ENCODE results near the gene ITPR2. TPM values are rescaled to one million over a fixed set of nuclear protein-coding genes. Genes with fewer than 3 reads are reported as not detected.

Gene ITPR2
- polyA plus RNA-seq, 1 of the 3 experiments (the other 2 are of a cell fraction): 2.3 TPM

DNA sequence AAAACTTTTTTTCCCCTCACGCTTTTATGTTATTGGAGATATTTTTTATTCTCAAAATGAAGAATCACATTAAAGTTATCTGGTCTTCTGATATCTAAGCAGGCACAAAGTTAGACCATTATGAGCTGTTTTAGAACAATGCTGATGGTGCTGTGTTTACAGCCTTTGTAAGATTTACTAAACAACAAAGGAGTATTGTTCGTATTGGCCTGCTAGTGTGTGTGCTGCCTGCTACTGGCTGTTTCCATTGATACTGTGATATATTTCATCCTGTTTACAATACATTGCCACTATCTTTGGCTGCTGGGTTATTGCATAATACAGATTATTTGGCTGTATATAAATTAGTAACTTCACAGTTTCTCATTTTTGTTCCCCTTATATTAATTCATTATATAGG is 220.8 kb downstream of the ITPR2 start:
- TF ChIP-seq MXI1 (IDR thresholded peaks at IDR 0.05; ENCODE audit: low read depth, low read length): no peak
- Histone ChIP-seq H3K9me3 (no peaks in the 10 kb centered on the region), H3K9ac (no peak overlapping the region), H2AFZ (ENCODE audit: low read depth) (no peak overlapping the region), H3K36me3 (replicated peaks in 1 of 2; ENCODE audit: control insufficient read depth in 1 of 2, insufficient read depth in 2 of 2, low read length in 1 of 2) (no peaks in the 10 kb centered on the region), H3K4me1 (ENCODE audit: control insufficient read depth in 1 of 2, insufficient read depth in 2 of 2, low read depth in 1 of 2, low read length in 1 of 2) (peaks cover 0 to 5% of the 10 kb centered on the region in 2 experiments; a peak in 1 of 4 replicates), H3K9me2 (no peaks in the 10 kb centered on the region), H3F3A (replicated peaks; ENCODE audit: insufficient read depth) (peaks cover under 1% of the 10 kb centered on the region), H3K4me2 (no peak overlapping the region), H3K4me3 (ENCODE audit: low read depth in 2 of 2, low read length in 1 of 2) (no peak overlapping the region), H3K27me3 (ENCODE audit: insufficient read depth) (no peaks in the 10 kb centered on the region), H3K79me2 (ENCODE audit: insufficient read depth) (no peaks in the 10 kb centered on the region), H3K27ac (ENCODE audit: low read depth in 2 of 2, low read length in 1 of 2) (no peak overlapping the region), H4K20me1 (ENCODE audit: insufficient read depth) (no peaks in the 10 kb centered on the region)
- ChIA-PET POLR2A (no interaction called here), CTCF (interaction anchor here (0.7 to 2.9 kb wide), 4 partner anchors 30 to 492 kb away, joined by 3 to 31 read pairs (median 9); no protein-coding TSS in a partner anchor)
- no peak for DNase-seq
- 95% methylated on average over 2 of the region's 2 CpGs for WGBS (ENCODE audit: low lambda C conversion rate)

DNA sequence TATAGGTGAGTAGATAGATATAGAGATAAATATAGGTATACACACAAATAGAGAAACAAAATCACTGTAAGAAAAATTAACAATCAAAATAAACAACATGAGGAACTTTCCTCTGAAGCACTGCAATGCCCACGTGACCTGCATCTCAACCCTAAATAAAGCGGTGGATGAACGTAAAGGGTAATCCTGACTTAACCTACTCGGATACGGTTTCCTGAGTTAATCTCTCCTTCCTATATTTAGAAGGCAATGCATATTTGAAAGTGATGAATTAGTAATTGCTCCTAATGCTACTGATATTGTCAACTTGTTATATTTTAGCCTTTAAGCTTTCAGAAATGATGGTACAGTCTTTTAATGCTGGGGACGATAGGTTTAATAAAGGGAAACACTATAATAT is 221.4 kb downstream of the ITPR2 start:
- Histone ChIP-seq H3K79me2 (ENCODE audit: insufficient read depth) (no peaks in the 10 kb centered on the region), H3K27ac (ENCODE audit: low read depth in 2 of 2, low read length in 1 of 2) (no peak overlapping the region), H3K4me3 (ENCODE audit: low read depth in 2 of 2, low read length in 1 of 2) (no peak overlapping the region), H3K27me3 (ENCODE audit: insufficient read depth) (no peaks in the 10 kb centered on the region), H3K9ac (no peak overlapping the region), H3K9me2 (no peaks in the 10 kb centered on the region), H3K36me3 (replicated peaks in 1 of 2; ENCODE audit: control insufficient read depth in 1 of 2, insufficient read depth in 2 of 2, low read length in 1 of 2) (no peaks in the 10 kb centered on the region), H3K9me3 (no peaks in the 10 kb centered on the region), H3K4me2 (no peak overlapping the region), H3K4me1 (ENCODE audit: control insufficient read depth in 1 of 2, insufficient read depth in 2 of 2, low read depth in 1 of 2, low read length in 1 of 2) (peaks cover 0 to 5% of the 10 kb centered on the region in 2 experiments; a peak in 1 of 4 replicates), H3F3A (replicated peaks; ENCODE audit: insufficient read depth) (no peaks in the 10 kb centered on the region), H2AFZ (ENCODE audit: low read depth) (no peak overlapping the region), H4K20me1 (ENCODE audit: insufficient read depth) (no peaks in the 10 kb centered on the region)
- POLR2A ChIA-PET: no interaction called here
- CTCF ChIA-PET: interaction anchor here (1.0 kb wide), 1 partner anchor 491 kb away, joined by 4 read pairs; no protein-coding TSS in a partner anchor
- 98% methylated on average over 6 of the region's 6 CpGs for WGBS (ENCODE audit: low lambda C conversion rate)
- DNase-seq: no peak
- TF ChIP-seq TAF1 (IDR thresholded peaks at IDR 0.05; ENCODE audit: borderline replicate concordance, low read depth, low read length): no peak
- TF ChIP-seq FOXJ3 (CRISPR knock-in tag; IDR thresholded peaks at IDR 0.05): no peak

DNA sequence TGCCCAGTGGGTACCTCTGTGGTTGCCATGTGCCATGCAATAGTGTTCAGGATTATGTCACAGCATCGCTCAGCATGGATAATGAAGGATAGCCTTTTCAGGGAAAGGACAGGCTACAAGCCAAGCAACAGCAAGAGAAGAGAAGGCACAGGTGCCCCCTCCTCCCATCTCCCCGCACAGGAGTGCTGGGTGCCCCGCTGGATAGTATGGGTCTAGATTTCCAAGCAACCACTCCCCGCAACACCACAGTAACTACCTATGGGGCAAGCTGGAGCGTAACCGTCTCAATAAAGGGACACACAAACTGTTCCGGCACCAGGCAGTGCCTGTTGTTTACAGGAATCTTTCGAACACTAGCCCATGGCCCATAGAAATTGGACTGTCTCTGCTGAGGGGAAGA is 222.2 kb downstream of the ITPR2 start:
- Histone ChIP-seq H3K9me2 (no peaks in the 10 kb centered on the region), H3F3A (replicated peaks; ENCODE audit: insufficient read depth) (no peaks in the 10 kb centered on the region), H3K27ac (ENCODE audit: low read depth in 2 of 2, low read length in 1 of 2) (no peak overlapping the region), H3K4me3 (ENCODE audit: low read depth in 2 of 2, low read length in 1 of 2) (no peak overlapping the region), H3K4me2 (no peak overlapping the region), H3K9ac (no peak overlapping the region), H3K4me1 (ENCODE audit: control insufficient read depth in 1 of 2, insufficient read depth in 2 of 2, low read depth in 1 of 2, low read length in 1 of 2) (peaks cover 0 to 5% of the 10 kb centered on the region in 2 experiments; a peak in 1 of 4 replicates), H3K79me2 (ENCODE audit: insufficient read depth) (no peaks in the 10 kb centered on the region), H3K9me3 (no peaks in the 10 kb centered on the region), H4K20me1 (ENCODE audit: insufficient read depth) (no peaks in the 10 kb centered on the region), H3K27me3 (ENCODE audit: insufficient read depth) (no peaks in the 10 kb centered on the region), H3K36me3 (replicated peaks in 1 of 2; ENCODE audit: control insufficient read depth in 1 of 2, insufficient read depth in 2 of 2, low read length in 1 of 2) (no peaks in the 10 kb centered on the region), H2AFZ (ENCODE audit: low read depth) (no peak overlapping the region)
- POLR2A ChIA-PET: no interaction called here
- WGBS (ENCODE audit: low lambda C conversion rate): 94% methylated on average over 7 of the region's 8 CpGs
- no peak for DNase-seq
- CTCF ChIA-PET: no interaction called here
- TF ChIP-seq, protein P1, sequence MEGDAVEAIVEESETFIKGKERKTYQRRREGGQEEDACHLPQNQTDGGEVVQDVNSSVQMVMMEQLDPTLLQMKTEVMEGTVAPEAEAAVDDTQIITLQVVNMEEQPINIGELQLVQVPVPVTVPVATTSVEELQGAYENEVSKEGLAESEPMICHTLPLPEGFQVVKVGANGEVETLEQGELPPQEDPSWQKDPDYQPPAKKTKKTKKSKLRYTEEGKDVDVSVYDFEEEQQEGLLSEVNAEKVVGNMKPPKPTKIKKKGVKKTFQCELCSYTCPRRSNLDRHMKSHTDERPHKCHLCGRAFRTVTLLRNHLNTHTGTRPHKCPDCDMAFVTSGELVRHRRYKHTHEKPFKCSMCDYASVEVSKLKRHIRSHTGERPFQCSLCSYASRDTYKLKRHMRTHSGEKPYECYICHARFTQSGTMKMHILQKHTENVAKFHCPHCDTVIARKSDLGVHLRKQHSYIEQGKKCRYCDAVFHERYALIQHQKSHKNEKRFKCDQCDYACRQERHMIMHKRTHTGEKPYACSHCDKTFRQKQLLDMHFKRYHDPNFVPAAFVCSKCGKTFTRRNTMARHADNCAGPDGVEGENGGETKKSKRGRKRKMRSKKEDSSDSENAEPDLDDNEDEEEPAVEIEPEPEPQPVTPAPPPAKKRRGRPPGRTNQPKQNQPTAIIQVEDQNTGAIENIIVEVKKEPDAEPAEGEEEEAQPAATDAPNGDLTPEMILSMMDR (IDR thresholded peaks at IDR 0.05): no peak
- no peak for TF ChIP-seq TEAD4 (IDR thresholded peaks at IDR 0.05; ENCODE audit: borderline replicate concordance, insufficient read depth)
- TF ChIP-seq EP300 (IDR thresholded peaks at IDR 0.05; ENCODE audit: borderline replicate concordance in 1 of 2, low read depth in 1 of 2, low read length in 1 of 2): no peak
- no peak for TF ChIP-seq EZH2phosphoT487 (IDR thresholded peaks at IDR 0.05; ENCODE audit: borderline replicate concordance, low read depth)
- no peak for TF ChIP-seq RXRA (IDR thresholded peaks at IDR 0.05; ENCODE audit: borderline replicate concordance, low read depth)
- no peak for TF ChIP-seq SIN3A (IDR thresholded peaks at IDR 0.05; ENCODE audit: borderline replicate concordance, low read depth, low read length)
- TF ChIP-seq FOXM1 (IDR thresholded peaks at IDR 0.05; ENCODE audit: low read depth): no peak
- TF ChIP-seq USF2 (IDR thresholded peaks at IDR 0.05; ENCODE audit: borderline replicate concordance, low read depth, low read length): no peak
- no peak for TF ChIP-seq GATA2 (CRISPR knock-in tag; IDR thresholded peaks at IDR 0.05)
- TF ChIP-seq MXI1 (IDR thresholded peaks at IDR 0.05; ENCODE audit: low read depth, low read length): no peak
- no peak for TF ChIP-seq NRF1 (IDR thresholded peaks at IDR 0.05; ENCODE audit: low read depth, low read length)
- TF ChIP-seq POLR2AphosphoS5 (IDR thresholded peaks at IDR 0.05; ENCODE audit: low read depth, low read length): no peak
- no peak for TF ChIP-seq JUND (IDR thresholded peaks at IDR 0.05)
- TF ChIP-seq FOSL2 (IDR thresholded peaks at IDR 0.05; ENCODE audit: borderline replicate concordance, low read depth): no peak
- TF ChIP-seq ZBTB33 (IDR thresholded peaks at IDR 0.05; ENCODE audit: borderline replicate concordance, low read depth): no peak
- no peak for TF ChIP-seq RAD21 (IDR thresholded peaks at IDR 0.05; ENCODE audit: low read length)
- TF ChIP-seq GABPA (IDR thresholded peaks at IDR 0.05; ENCODE audit: low read depth): no peak
